Stimulated activated CD8-positive, alpha-beta memory T cell treated with anti-CD3 and anti-CD28 coated beads, Interleukin-12 subunit alpha, Interleukin-12 subunit beta, amount 100 ng/mL, for 24 hours (primary cell): Measurements from ENCODE around the gene PDSS2.
"Not testable (repeated sequence)": the region's sequence is repeated elsewhere in the genome, so short reads cannot be mapped to it uniquely, and the experiment has no call there.

Experiments used
- DNase-seq: peaks from one replicate; pipeline ENCODE4 v3.0.0-alpha.2; 2020; ENCODE audit errors: extremely low read depth

The PDSS2 gene

DNA sequence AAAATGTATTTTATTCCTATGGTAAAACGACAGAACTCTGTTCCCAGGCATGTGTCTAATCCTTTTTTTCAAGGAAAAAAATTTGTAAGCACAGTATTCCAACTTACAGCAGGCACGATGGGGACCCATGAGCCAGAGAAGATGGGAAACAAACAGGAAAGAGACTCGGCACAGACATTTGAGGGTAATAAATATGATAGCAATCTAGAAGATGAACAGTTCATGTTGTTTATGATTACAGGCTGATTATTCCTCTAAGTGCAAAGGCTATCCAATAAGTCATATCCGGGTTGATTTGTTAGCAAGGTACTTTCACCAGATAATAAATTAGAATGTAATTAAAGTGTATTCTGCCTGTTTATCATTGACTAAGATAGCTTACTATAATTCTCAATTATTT, 43.2 kb downstream of the PDSS2 start:
- no peak for DNase-seq

DNA sequence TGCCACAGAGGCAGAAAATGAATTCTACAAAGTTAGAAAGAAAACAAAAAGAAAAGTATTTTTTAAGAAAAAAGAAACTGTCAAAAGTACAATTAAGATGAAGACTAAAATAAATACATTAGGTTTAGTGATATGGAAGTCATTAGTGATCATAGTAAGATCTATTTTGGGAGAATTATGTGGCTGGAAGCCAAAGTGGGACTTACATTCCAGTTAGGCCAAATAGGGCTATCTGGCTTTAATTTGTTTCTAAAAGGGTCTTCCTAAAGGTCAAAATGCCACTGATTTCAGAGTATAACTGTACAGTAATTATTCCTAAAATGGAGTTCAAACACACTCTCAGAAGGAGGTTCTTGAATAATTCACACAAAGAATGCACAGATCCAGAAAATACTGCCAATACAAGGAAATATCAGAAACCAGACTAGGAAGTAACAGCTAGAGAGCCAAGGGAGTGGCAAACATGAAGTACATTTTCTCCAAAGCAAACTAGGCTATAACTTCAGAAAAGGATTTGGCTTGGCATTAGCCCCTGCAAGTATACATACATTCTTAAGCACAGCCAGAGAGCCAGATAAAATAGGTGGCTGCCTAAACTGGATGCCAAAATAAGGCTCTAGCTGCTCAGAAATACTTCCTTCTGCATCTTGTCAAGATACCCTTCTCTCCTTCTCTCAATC, 45.3 kb downstream of the PDSS2 start:
- no peak for DNase-seq

DNA sequence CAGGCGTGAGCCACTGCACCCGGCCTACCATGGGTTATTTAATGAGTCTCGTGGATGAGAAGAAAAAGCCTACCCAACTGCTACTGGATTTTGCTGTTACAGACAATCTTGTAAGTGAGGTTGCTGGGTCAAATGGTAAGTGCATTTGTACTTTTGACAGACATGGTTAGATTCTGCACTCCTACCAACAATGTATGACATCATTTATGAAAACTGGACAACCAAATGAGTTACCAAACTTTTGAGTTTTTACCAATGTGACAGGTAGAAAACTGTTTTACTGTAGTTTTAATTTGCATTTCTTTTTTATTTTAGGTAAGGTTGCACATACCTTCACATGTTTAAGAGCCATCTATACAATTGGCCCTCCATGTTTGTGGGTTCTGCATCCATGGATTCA, 48.2 kb downstream of the PDSS2 start:
- DNase-seq: no peak

DNA sequence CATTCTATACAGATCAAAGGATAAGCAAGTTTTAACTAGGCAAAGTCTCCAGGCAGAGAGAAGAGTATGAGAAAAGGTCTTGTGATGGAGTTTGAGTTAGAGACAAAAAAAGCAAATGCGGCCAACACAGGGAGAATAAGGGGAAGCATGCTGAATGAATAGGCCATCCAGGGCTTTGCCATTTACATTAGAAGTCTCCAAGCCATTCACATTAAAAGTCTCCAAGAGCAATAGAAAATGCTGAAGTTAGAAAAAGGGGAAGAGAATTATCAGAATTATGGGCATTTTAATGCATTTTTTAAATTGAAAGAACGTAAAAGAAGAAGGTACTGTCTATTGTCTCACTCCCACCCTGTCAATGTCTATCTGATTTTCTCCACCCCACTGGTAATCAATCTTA, 49.4 kb downstream of the PDSS2 start:
- DNase-seq: no peak

DNA sequence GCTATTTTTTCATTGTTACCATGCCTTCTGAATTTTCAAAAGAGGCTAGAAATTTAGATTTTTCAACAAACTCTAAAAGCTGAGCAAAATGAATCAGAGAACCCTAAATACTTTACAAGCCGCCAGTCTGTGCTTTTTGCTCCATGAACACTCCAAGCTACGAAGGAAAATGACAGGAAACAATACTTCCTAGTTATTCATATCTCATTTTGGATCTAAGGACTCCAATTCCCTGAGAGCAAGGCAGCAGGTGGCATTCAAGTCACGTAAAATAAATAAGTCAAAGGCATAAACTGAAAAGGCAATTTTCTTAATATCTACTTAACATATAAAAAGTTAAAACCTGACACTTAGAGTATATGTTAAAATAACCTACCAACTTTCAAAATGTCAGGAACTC, 50.6 kb downstream of the PDSS2 start:
- DNase-seq: no peak

DNA sequence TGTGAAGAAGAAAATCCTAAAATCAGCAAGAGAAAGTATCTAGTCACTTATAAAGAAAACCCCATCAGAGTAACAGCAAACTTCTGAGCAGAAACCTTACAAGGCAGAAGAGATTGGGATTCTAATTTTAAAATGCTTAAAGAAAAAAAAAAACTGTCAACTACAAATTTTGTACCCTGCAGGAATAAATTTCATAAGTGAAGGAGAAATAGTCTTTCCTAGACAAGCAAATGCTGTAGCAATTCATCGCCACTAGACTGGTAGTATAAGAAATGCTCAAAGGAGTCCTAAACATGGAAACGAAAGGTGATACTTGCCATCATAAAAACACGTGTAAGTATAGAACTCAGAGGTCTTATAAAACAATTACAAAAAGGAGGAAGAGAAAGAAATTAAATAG, 54.4 kb downstream of the PDSS2 start:
- DNase-seq: no peak

DNA sequence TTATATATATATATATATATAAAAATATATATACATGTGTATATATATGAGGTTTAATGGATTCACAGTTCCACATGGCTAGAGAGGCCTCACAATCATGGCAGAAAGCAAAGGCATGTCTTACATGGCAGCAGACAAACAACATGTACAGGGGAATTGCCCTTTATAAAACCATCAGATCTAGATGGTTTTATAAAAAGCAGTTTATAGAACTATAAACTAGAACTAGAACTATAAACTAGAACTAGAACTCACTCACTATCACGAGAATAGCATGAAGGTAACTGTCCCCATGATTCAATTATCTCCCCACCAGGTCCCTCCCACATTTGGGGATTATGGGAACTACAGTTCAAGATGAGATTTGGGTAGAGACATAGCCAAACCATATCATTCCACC, 56.8 kb downstream of the PDSS2 start:
- DNase-seq: no peak

DNA sequence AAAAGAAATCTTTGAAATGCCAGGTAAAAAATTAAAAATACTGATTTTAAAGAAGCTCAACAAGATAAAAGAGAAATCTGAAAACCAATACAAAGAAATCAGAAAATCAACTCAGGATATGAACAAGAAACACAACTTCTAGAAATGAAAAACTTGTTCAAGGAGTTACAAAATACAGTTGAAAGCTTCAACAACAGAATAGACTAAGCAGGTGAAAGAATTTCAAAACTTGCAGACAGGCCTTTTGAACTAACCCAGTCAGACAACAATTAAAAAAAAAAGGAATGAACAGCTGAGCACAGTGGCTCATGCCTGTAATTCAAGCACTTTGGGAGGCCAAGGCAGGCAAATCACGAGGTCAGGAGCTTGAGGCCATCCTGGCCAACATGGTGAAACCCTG, 57.8 kb downstream of the PDSS2 start:
- DNase-seq: no peak

DNA sequence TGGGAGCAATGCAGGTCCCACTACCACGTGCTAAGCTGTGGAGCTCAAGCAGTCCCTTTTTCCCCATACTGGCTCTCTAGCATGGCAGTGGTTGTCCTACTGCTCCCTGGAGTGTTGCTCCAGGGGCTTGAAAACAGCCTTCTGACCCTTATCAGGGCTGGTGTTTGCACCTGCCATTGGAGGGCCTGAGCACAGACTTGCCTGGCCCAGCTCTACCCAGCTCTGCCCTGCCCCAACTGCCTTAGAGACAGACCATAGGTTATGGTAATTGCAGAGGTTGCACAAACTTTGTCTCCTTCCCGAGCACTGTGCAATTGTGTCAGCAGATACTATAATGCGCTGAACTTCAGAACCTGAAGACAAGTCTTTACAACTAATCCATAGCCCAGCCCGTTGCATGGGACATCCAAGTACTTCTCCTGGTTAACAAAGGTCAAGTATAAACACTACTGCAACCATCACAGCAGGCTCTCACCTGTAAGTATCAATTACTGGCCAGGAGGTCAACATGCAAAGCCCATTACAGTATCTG, 58.7 kb downstream of the PDSS2 start:
- DNase-seq: no peak

DNA sequence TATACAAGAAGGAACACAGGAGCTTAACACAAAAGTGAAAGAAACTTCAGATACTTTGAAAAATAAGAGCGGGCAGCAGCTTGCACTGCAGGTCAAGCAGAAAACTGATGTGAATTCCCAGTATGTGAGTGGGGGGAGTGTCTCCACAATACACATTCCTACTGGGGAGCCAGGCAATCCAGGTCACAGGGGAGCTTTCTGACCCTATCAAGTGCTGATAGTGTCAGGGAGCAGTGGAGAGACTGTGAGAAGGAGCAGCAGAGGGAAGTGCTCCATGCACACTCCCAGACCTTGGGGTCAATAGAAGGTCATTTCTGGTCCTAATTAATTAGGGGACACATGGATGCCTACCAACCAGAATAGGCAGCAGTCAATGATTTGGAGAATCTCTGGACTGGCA, 59.4 kb downstream of the PDSS2 start:
- DNase-seq: no peak

DNA sequence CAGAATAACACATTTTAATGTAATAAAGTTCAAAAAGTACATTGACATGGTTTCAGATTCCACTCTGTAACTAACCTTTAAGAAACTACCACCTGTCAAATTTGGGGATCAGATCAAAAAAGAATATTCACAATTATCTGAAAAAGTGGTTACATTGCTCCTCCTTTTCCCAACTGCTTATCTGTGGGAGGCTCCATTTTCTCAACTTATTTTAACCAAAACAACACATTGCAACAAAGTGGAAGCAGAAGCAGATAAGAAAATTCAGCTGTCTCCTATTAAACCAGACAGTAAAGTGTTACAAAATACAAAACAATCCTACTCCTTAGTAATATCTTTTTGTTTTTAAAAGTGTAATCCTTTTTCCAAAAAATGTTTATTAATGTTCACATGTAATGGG, 61.4 kb downstream of the PDSS2 start:
- DNase-seq: no peak

DNA sequence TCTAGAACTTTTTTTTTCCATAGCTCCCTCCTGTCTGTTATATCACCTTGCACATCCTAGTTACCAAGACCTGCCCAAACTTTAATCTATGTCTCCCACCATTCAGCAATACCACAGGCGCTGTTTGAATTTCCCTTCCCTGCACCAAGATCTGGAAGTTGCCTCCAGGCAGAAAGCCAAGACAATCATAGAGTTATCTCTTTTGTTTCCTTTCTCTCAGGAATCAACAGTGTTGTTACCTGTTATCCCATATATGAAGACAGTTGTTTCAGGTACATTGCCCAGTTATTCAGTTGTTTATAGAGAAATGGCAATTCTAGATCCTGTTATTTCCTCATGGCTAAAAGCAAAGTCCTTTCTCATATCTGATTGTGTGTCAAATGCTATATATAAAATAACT, 63.2 kb downstream of the PDSS2 start:
- DNase-seq: no peak

DNA sequence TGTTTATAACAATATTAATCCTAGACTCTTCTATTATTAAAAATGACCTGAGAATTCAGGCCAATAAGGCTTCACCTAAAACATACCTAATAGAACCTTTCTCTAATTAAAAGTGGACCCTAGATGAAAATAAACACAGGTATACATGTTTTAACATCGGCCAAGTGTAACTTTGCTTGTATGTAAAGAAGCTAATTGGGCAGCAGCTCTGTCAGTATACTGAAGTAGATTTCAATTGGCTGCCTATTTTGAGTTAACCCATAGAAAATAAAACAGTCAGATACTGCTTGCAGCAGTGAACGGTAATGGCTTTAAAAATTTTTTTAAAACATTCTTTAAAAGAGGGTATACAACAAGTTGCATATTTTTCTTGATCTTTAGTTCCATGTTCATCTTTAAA, 67.3 kb downstream of the PDSS2 start:
- DNase-seq: no peak

DNA sequence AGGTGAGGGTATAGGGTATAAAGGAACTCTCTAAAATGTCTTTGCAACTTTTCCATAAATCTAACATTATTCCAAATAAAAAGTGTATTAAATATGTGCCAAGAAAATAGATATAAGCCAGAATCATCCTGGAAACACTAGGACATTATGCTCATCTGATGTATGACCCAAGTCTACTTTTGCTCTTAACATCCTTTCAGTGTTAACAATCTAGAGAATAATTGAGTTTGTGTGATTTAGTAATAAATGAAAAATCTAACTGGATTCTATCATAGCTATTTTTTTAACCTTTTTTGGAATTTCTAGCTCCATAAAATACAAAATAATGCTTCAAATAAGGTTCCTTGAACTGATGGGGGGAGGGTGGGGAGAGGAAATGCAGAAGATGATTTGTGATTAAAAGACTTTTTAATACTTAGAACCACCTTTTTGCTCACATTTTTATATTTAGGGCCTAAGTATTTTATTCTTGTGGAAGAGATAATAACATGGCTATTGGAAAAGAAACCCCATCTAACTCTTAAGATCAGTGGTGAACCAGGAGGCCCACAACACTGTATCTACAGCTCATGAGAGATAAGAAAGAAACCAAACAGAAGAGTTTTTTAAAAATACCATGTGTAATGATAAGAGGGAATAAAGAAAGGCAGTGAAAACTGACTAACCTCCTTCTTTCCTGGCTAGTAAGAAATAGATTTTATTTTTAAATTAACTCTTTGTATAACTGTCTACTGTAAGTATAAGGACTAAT, 68.5 kb downstream of the PDSS2 start:
- DNase-seq: no peak

DNA sequence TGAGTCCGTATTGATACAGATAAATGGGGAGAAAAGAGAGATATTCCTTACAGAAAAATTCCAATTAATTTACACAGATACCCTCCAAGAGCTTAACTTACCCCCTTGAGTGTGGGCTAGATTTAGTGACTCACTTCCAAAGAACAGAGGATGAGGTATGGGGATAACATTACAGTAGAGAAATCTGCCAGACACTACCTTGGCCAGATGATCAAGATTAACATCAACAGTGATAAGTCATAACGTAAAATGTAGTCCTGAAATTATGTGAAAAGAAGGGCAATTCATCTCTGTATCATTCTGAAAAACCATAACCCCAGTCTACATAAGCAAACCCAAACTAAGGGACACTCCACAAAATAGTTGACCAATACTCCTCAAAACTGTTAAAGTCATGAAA, 69.3 kb downstream of the PDSS2 start:
- DNase-seq: no peak

DNA sequence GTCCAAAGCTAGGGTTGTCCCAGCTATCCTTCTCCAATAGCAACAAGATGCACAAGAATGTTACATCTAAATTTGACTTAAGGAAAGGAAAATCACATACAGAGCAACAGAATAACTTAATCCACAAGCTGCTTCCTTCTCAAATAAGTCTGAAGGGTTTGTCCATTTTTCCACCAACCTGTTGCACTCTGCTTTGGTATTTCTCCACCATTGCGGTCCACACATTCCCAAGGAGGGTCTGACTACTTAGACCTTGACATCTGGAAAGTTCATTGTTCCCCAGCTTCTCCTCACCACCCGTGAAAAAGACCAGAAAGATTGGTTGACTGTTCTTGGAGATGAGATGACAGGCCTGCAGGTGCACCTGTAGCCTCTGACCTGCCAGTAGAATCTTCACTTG, 72.5 kb downstream of the PDSS2 start:
- DNase-seq: no peak

DNA sequence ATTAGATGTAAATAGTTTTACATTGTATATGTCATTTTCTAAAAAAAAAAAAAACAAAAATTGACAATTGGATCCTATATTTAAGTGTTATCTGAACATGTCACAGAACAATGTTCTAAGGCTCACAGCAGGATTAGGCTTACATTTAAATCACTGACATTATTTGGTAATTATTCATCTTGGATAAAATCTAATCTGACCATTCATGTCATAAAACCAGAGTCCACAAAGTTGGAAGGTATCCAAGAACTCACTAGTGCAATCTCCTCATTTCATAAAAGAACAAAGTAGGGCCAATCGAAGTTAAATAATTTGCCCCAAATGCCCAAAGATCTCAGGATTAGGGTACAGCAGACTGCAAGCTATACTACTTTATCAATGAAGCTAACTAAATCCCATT, 73.0 kb downstream of the PDSS2 start:
- no peak for DNase-seq

DNA sequence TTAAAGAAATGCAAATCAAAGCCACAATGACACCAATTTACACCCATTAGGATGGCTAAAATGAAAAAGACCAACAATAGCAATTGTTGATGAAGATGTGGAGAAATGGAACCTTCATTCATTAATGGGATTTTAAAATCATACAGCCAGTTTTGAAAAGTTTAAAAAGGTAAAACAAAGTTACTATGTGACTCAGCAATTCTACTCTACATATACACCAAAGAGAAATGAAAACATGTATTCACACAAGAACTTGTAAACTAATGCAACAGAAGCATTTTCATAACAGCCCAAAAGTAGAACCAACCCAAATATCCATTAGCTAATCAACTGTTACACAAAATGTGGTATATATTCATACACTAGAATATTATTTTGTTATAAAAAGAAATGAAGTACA, 75.7 kb downstream of the PDSS2 start:
- DNase-seq: no peak

DNA sequence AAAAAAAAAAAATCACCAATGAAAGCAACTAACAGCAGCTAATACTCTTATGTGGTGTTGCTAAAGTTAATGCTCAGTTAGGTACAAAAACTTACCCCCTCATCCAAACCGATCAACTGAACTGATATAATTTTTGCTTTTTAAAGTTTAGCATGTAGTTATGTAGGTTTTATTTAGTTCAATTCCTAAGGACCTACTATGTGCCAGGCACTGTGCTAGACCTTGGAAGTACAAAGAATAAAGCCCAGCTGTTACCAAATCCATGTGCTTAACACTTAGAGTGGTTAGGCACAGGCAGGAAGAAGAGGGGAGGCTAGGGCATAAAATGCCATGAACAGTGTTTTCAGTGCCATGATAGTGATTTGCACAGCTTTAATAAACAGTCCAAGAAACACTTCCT, 85.1 kb downstream of the PDSS2 start:
- no peak for DNase-seq

DNA sequence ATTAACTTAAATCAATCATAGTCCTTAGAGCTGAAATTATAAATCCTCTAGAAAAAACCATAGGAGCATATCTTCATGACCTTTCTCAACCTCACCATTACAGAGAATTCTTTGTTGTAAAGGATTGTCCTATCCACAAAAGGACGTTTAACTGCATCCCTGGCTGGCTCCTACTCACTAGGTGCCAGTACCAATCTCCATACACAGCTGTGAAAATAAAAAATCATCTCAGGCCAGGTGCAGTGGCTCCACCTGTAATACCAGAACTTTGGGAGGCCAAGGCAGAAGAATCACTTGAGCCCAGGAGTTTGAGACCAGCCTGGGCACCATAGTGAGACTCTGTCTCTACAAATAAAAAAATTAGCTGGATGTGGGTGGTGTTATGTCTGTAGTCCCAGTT, 89.9 kb downstream of the PDSS2 start:
- no peak for DNase-seq

DNA sequence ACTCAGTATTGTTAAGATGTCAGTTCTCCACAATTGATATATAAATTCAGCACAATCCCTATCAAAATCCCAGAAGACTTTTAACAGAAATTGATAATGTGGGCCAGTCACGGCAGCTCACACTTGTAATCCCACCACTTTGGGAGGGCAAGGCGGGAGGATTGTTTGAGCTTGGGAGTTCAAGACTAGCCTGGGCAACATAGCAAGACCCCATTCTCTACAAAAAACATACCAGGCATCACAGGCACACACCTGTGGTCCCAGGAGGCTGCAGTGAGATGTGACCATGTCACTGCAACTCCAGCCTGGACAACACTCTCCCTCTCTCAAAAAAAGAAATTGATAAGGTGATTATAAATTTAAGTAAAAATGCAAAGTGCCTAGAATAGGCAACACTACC, 90.9 kb downstream of the PDSS2 start:
- DNase-seq: no peak

DNA sequence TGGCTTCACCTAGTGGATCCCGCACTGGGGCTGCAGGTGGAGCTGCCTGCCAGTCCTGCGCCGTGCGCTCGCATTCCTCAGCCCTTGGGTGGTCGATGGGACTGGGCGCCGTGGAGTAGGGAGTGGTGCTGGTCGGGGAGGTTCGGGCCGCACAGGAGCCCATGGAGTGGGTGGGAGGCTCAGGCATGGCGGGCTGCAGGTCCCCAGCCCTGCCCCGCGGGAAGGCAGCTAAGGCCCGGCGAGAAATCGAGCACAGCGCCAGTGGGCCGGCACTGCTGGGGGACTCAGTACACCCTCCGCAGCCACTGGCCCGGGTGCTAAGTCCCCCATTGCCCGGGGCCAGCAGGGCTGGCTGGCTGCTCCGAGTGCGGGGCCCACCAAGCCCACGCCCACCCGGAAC, 95.2 kb downstream of the PDSS2 start:
- not testable (repeated sequence) for DNase-seq

DNA sequence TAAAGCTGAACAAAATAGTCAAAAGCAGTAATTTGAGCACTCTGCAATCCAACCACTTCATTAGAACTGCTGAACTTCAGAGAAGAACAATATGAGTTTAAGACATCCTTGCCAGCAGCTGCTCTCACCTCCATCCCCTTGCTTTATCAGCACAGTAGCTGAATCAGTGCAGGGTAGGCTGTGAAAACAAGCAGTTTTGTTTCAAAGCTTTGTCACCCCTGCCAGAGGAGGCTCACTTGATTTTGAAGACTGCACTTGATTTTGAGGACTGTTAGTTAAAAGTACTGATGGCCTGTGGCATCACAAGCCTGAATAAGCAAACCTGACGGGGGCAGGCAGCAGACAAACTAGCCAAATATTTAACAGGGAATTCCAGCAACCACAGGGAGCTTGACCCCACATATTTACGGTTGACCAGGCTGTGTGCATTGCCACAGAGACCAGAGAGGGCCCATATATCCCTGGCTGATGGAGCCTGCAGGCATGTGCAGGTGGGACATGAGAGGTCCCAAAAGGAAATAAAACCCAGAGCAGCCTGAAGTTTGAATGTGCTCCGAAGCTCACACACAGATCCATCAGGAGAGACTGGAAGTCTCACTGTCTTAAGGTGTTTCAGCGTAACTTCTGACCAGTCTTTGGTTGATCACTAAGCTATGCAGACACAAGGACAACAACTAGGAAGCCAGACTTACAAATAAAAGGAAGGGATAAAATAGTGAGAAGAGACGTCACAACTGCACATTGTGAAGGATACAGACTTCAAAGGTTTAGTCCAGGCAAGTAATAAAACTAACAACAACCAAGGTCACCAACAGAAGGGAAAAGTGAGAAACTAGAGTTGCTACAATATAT, 97.4 kb downstream of the PDSS2 start:
- DNase-seq: no peak
